HUES6 (cell line): ENCODE measurements around the gene PARL.

Source experiments
- H3K27ac ChIP-seq: 2 replicates; pipeline ENCODE4 v1.7.0; 2013; ENCODE audit warnings: low read depth, mild to moderate bottlenecking, low read length, inconsistent platforms
- H3K27me3 ChIP-seq: 2 replicates; pipeline ENCODE4 v1.6.1; 2013; ENCODE audit warnings: low read length; ENCODE audit not compliant: control insufficient read depth, insufficient read depth
- H3K36me3 ChIP-seq: 2 replicates; pipeline ENCODE4 v1.6.1; 2013; ENCODE audit warnings: low read length; ENCODE audit not compliant: control insufficient read depth, insufficient read depth
- H3K4me1 ChIP-seq: 2 replicates; pipeline ENCODE4 v1.6.1; 2013; ENCODE audit warnings: low read length; ENCODE audit not compliant: control insufficient read depth, insufficient read depth
- H3K4me3 ChIP-seq: 2 replicates; pipeline ENCODE4 v1.5.1; 2013; ENCODE audit warnings: low read depth, low read length
- H3K9ac ChIP-seq: one replicate; pipeline ENCODE4 v1.6.1; 2013; ENCODE audit warnings: mild to moderate bottlenecking, low read length
- H3K9me3 ChIP-seq: 2 replicates; pipeline ENCODE4 v1.6.1; 2013; ENCODE audit warnings: low read depth, low read length; ENCODE audit not compliant: control insufficient read depth, insufficient read depth

The PARL gene

DNA sequence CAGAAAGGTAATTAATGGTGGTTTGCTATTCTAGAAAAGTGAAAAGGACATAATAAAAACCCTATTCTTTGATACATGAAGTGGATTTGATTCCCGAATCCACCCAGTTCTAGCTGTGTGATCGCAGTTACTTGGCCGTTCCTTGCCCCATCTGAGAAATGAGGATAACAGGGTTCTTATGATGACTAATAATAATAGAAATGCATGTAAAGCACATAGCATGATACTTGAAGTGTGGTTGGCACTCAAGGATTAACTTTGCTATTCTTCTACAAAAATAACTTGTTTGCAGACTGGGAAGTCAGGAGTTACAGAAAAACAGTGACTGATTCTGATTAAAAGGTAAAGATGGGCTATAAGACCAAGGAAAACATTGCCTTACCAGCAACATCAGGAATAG, 26.8 kb downstream of the PARL start:
- H3K4me3 ChIP-seq = no peak overlapping the region
- no peaks in the 10 kb centered on the region for H3K27me3 ChIP-seq
- H3K36me3 ChIP-seq = peaks cover 78% of the 10 kb centered on the region
- no peaks in the 10 kb centered on the region for H3K9me3 ChIP-seq
- H3K9ac ChIP-seq = no peak overlapping the region
- H3K4me1 ChIP-seq = no peaks in the 10 kb centered on the region
- no peak overlapping the region for H3K27ac ChIP-seq

DNA sequence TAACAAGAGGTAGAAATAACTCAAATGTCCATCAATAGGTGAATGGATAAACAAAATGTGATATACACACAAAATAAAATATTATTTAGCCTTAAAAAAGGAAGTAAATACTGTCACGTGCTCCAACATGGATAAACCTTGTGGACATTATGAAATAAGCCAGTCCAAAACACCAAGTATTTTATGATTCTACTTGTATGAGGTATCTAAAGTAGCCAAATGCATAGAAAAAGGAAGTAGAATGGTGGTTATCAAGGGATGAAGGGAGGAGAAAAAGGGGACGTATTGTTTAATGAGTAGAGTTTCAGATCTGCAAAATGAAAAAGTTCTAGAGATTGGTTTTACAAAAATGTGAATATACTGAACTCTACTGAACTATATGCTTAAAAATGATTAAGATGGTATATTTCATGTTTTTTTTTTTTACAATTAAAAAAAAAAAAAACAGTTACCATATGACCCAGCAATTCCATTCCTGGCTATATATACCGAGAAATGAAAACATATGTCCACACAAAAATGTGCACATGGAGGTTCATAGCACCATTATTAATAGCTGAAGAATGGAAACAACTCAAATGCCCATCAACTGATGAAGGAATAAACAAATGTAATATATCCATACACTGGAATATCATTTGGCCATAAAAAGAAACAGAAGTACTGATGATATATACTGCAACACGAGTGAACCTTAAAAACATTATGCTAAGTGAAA, 30.2 kb downstream of the PARL start:
- no peaks in the 10 kb centered on the region for H3K4me1 ChIP-seq
- no peaks in the 10 kb centered on the region for H3K27me3 ChIP-seq
- H3K9ac ChIP-seq = no peak overlapping the region
- H3K27ac ChIP-seq = no peak overlapping the region
- no peaks in the 10 kb centered on the region for H3K9me3 ChIP-seq
- H3K36me3 ChIP-seq = peaks cover 61% of the 10 kb centered on the region
- H3K4me3 ChIP-seq = no peak overlapping the region

DNA sequence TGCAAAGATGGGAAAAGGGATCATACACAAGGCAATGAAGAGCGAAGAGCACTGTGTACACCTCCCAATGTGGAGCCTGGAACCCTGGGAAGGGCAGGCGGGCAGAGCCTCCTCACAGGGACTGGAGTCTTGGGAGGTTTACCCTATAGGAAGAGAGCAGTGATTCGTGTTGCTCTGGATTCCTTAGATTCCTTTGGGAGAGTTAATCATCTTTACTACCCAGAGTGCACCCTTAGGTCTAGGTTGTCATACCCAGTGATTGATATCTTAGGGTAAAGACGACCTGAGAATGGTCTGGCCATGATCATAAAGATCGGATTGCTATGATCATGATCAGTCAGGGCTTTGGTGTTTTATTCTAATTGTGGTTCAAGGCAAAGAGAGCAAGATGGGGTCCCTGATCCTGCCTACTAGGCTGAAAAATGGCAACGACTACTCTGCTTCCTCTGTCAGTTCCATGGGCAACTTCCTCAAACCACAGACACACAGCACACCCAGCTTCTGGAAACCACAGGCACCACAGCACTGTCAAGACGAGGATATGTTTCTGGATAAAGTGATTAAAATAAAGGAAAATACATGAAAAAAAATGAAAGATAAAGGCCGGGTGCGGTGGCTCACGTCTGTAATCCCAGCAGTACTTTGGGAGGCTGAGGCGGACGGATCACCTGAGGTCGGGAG, 38.9 kb downstream of the PARL start:
- H3K27ac ChIP-seq = no peak overlapping the region

DNA sequence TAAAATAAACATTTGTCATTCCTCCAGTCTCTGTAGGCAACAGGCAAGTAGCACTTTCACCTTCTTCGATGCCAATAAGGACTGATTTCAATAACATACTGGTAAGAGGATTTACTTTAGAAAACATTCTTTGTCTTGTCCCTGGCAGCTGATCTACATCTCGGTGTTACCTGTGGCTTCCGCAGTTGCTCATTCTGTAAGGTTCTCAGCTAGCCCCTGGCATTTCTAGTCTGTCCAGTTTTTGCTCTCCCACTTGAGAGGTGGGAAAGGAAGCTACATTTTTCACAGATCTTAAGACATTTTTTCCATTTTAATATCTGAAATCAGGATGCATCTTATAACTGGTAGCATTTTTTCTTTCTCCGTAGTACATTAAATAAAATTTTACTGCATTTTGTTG, 39.6 kb downstream of the PARL start:
- Histone ChIP-seq H3K27me3 (no peaks in the 10 kb centered on the region), H3K36me3 (peaks cover 81% of the 10 kb centered on the region), H3K27ac (no peak overlapping the region), H3K4me1 (no peaks in the 10 kb centered on the region), H3K9me3 (no peaks in the 10 kb centered on the region), H3K4me3 (no peak overlapping the region), H3K9ac (no peak overlapping the region)

More for the DNA sequence above, 38.9 kb downstream of the PARL start:
- Histone ChIP-seq H3K27me3 (no peaks in the 10 kb centered on the region), H3K36me3 (peaks cover 80% of the 10 kb centered on the region), H3K9ac (no peak overlapping the region), H3K4me1 (no peaks in the 10 kb centered on the region), H3K9me3 (no peaks in the 10 kb centered on the region), H3K4me3 (no peak overlapping the region)

DNA sequence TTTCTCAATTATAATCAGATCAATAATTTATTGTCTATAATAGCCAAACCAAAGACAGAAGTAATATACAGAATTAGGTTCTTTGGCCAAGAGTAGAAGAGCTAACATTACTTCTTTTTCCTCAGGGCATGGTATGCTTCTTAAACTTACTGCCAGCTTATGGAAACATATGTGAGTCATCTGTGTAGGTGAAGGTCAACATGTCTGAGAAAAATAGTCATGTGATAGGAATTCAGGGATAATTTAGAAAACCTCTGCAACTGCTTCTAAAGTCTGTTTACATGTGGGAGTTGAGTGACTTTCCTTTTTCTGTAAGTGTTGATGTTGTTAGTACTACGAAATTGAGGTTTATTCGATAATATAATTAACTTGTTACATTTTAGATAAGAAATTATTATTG, 40.1 kb downstream of the PARL start:
- Histone ChIP-seq H3K36me3 (peaks cover 83% of the 10 kb centered on the region), H3K27ac (no peak overlapping the region), H3K9ac (no peak overlapping the region), H3K27me3 (no peaks in the 10 kb centered on the region), H3K4me1 (no peaks in the 10 kb centered on the region), H3K9me3 (no peaks in the 10 kb centered on the region), H3K4me3 (no peak overlapping the region)

DNA sequence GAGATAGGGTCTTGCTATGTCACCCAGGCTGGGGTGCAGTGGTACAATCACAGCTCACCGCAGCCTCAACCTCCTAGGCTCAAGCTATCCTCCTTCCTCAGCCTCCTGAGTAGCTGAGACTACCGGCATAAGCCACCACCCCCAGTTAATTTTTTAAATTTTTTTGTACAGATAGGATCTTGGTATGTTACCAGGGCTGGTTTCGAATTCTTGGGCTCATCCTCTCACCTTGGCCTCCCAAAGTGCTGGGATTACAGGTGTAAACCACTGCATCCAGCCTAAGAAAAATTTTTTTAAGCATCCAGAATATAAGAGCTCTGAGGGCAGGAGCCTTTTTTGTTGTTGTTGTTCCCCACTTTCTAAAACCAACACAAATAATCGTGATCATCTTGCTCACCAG, 44.9 kb downstream of the PARL start:
- no peak overlapping the region for H3K27ac ChIP-seq
- H3K36me3 ChIP-seq = peaks cover 67% of the 10 kb centered on the region
- no peaks in the 10 kb centered on the region for H3K27me3 ChIP-seq
- H3K9me3 ChIP-seq = no peaks in the 10 kb centered on the region
- no peak overlapping the region for H3K9ac ChIP-seq
- no peaks in the 10 kb centered on the region for H3K4me1 ChIP-seq
- no peak overlapping the region for H3K4me3 ChIP-seq

DNA sequence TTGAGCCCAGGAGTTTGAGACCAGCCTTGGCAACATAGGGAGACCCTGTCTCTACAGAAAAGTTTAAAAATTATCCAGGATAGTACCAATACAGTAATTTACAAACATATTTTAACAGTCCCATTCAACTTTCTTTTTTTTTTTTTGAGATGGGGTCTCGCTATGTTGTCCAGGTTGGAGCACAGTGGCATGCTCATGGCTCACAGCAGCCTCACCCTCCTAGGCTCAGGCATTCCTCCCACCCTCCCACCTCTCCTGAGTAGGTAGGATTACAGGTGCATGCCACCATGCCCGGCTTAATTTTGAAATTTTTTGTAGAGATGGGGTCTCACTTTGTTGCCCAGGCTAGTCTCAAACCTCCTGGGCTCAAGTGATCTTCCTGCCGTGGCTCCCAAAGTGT, 46.8 kb downstream of the PARL start:
- H3K27me3 ChIP-seq = no peaks in the 10 kb centered on the region
- H3K4me1 ChIP-seq = no peaks in the 10 kb centered on the region
- no peak overlapping the region for H3K4me3 ChIP-seq
- H3K27ac ChIP-seq = no peak overlapping the region
- no peaks in the 10 kb centered on the region for H3K9me3 ChIP-seq
- no peak overlapping the region for H3K9ac ChIP-seq
- peaks cover 68% of the 10 kb centered on the region for H3K36me3 ChIP-seq

DNA sequence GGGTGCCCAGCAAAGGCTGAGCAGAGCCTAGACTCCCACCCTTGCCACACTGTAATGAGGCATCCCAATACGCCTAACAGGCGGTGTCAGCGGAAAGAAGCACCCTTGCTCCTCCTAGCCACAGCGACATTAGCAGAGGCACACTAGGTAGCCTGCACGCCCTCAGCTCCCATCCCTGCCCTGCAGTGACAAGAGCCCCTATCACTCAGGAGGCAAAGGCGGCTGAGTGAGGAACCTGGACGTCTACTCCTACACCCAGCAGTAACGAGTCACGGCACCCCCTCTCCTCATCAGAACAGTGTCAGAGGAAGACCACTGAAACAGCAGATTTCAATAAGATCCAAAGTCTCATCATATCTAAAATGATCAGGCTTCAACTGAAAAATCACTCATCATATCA, 47.3 kb downstream of the PARL start:
- Histone ChIP-seq H3K36me3 (peaks cover 70% of the 10 kb centered on the region), H3K4me3 (no peak overlapping the region)

DNA sequence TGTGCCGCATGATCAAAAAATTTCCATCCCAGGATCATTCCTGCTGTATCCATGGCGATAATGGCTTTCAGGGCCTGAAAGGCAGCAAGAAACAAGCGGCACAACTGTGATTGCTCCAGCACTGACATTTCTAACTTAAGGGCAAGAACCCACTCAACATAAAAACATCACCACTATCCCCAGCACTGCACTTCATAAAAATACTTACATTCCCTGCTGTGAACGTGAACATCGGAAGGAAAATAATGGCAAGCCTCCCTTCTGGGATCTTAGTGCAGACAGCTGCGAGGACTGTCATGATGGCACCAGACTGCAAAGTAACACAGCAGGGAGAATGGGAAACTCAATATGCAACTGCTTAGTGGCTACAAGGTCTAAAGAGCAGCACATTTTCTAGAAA, 51.2 kb downstream of the PARL start:
- Histone ChIP-seq H3K4me3 (no peak overlapping the region), H3K9ac (no peak overlapping the region), H3K9me3 (no peaks in the 10 kb centered on the region), H3K27ac (no peak overlapping the region), H3K27me3 (no peaks in the 10 kb centered on the region), H3K4me1 (no peaks in the 10 kb centered on the region), H3K36me3 (peaks cover 55% of the 10 kb centered on the region)

More for the DNA sequence above, 47.3 kb downstream of the PARL start:
- no peaks in the 10 kb centered on the region for H3K27me3 ChIP-seq
- no peaks in the 10 kb centered on the region for H3K9me3 ChIP-seq
- H3K27ac ChIP-seq = no peak overlapping the region
- no peak overlapping the region for H3K9ac ChIP-seq
- no peaks in the 10 kb centered on the region for H3K4me1 ChIP-seq

DNA sequence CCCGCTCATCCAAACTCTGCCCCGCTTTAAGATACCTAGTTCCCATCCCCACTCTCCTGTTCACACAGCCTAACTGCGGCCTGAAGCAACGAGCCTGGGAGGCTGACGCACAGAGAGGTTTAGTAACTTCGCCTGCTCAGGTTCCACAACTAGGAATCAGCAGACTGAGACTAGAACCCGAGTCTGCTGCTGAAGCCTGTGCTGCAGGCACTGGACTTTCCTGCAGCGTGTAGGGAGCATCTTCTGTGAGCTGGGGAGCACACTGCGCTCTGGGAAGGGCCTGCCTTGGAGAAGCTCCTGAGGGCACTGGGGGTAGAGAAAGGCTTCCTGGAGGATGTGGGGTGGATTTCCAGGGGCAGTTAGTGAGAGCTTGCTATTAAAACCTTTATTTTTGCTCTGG, 54.5 kb downstream of the PARL start:
- Histone ChIP-seq H3K27me3 (no peaks in the 10 kb centered on the region), H3K4me1 (no peaks in the 10 kb centered on the region), H3K4me3 (no peak overlapping the region), H3K9ac (no peak overlapping the region), H3K27ac (no peak overlapping the region), H3K36me3 (peaks cover 52% of the 10 kb centered on the region), H3K9me3 (no peaks in the 10 kb centered on the region)

DNA sequence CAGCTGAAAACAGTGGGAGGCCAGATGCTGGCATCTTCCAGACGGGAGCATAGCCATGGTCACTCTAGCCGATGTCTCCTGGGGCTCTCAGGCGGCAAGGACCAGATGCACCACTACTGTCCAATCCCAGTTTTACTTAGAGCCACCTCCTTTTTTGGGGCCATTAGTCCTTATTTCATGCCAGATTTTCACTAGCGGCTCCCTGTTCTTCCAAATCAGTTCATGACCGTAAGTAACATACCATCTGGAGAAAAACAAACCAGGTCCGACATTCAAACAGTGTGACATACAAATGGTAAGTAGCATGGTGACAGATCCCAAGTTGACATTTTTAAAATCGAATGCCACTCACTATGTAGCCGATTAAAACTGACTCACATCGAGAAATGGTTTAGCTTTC, 55.2 kb downstream of the PARL start:
- Histone ChIP-seq H3K27ac (no peak overlapping the region), H3K36me3 (peaks cover 50% of the 10 kb centered on the region), H3K9me3 (no peaks in the 10 kb centered on the region), H3K27me3 (peaks cover 2% of the 10 kb centered on the region; the same call in 1 of the 2 replicates), H3K4me3 (no peak overlapping the region), H3K4me1 (no peaks in the 10 kb centered on the region), H3K9ac (no peak overlapping the region)
